GM12878 (cell line): Measurements from ENCODE around the gene RMND1. TPM values are rescaled to one million over a fixed set of nuclear protein-coding genes. Genes with fewer than 3 reads are reported as not detected.

Source experiments
- ATAC-seq: fragments of 200-7000 bp; cut with Tn5 transposase; 3 replicates; pipeline ENCODE4 v1.9.1; 2020; ENCODE audit warnings: mild to moderate bottlenecking, moderate library complexity
- BruUV-seq: library from RNA; stranded (reverse); fragments of 400-500 nt; replicated peaks from 2 replicates; lab custom pipeline; 2021; lab: Mats Ljungman, UMichigan
- CTCF ChIA-PET: fragments of 300-600 bp; sonication (Branson Sonifier 250); formaldehyde crosslinking; extraction: SDS; loops from one replicate; lab custom pipeline; 2021; ENCODE audit warnings: inconsistent platforms; lab: Yijun Ruan, JAX
- POLR2A ChIA-PET: fragments of 350-600 bp; formaldehyde crosslinking; extraction: SDS; loops from one replicate; lab custom pipeline; 2021; ENCODE audit warnings: inconsistent platforms; lab: Charles Lee
- RAD21 ChIA-PET: fragments of 300-600 bp; sonication (Branson Sonifier 250); formaldehyde crosslinking; loops from one replicate; lab custom pipeline; 2023; ENCODE audit warnings: antibody characterized with exemption; ENCODE audit not compliant: unreplicated experiment; lab: Charles Lee
- SMC1A ChIA-PET: fragments of 300-600 bp; sonication (Branson Sonifier 250); formaldehyde crosslinking; loops from one replicate; lab custom pipeline; 2023; ENCODE audit not compliant: unreplicated experiment, uncharacterized antibody; lab: Charles Lee
- DNase-seq: peaks from one replicate; pipeline ENCODE4 v3.0.0-alpha.2; 2011; ENCODE audit warnings: low read depth, low spot score
- FAIRE-seq: peaks from 3 replicates; lab custom pipeline; 2011; peaks lifted over from hg19 to GRCh38; lab: Jason Lieb, UNC
- H2AFZ ChIP-seq: 2 replicates; pipeline ENCODE4 v1.6.0; 2011; ENCODE audit warnings: low read depth, low read length, control low read depth; ENCODE audit not compliant: control insufficient read depth
- H3K27ac ChIP-seq: 2 replicates; pipeline ENCODE4 v1.5.1; 2011; ENCODE audit warnings: control low read depth; ENCODE audit not compliant: control insufficient read depth, insufficient read depth
- H3K27me3 ChIP-seq, 2 experiments: replicated peaks in 1 of 2; 2 replicates each; pipeline versions ENCODE4 v1.6.0 to v1.6.1; 2011; ENCODE audit warnings: low read length in 1 of 2; ENCODE audit not compliant: control insufficient read depth in 2 of 2, insufficient read depth in 2 of 2
- H3K36me3 ChIP-seq, 2 experiments: 2 replicates each; pipeline ENCODE4 v1.5.1; 2011; ENCODE audit warnings: low read length in 1 of 2; ENCODE audit not compliant: control insufficient read depth in 2 of 2, insufficient read depth in 2 of 2
- H3K4me1 ChIP-seq: 2 replicates; pipeline ENCODE4 v1.6.1; 2011; ENCODE audit warnings: mild to moderate bottlenecking, low read length, moderate library complexity, mixed read lengths; ENCODE audit not compliant: control insufficient read depth, insufficient read depth
- H3K4me2 ChIP-seq: 2 replicates; pipeline ENCODE4 v1.6.0; 2011; ENCODE audit warnings: control low read depth; ENCODE audit not compliant: control insufficient read depth, insufficient read depth
- H3K4me3 ChIP-seq: fragments of 200-600 bp; sonication (generic); 2 replicates; pipeline ENCODE4 v1.5.1; 2016
- H3K79me2 ChIP-seq: 2 replicates; pipeline ENCODE4 v1.6.0; 2011; ENCODE audit warnings: low read length; ENCODE audit not compliant: control insufficient read depth, insufficient read depth
- H3K9ac ChIP-seq: 2 replicates; pipeline ENCODE4 v1.8.0; 2011; ENCODE audit warnings: low read length, control low read depth, mixed read lengths; ENCODE audit not compliant: control insufficient read depth, insufficient read depth
- H3K9me3 ChIP-seq: replicated peaks from 3 replicates; pipeline ENCODE4 v1.5.1; 2011; ENCODE audit warnings: mild to moderate bottlenecking, low read length; ENCODE audit not compliant: control insufficient read depth, insufficient read depth
- H4K20me1 ChIP-seq: 2 replicates; pipeline ENCODE4 v1.6.0; 2011; ENCODE audit not compliant: control insufficient read depth, insufficient read depth
- CBX3 ChIP-seq: fragments of 200-600 bp; sonication (generic); IDR thresholded peaks from 2 replicates; pipeline ENCODE4 v1.6.1; 2016; ENCODE audit warnings: low read depth, borderline replicate concordance
- CREB1 ChIP-seq: IDR thresholded peaks from 2 replicates; pipeline ENCODE4 v1.6.1; 2012; ENCODE audit warnings: low read depth, mild to moderate bottlenecking, inconsistent platforms
- HCFC1 ChIP-seq: fragments of 150-350 bp; IDR thresholded peaks from 2 replicates; pipeline ENCODE4 v1.6.1; 2014; ENCODE audit warnings: low read length
- NFXL1 ChIP-seq: fragments of 450-650 bp; IDR thresholded peaks from 2 replicates; pipeline ENCODE4 v1.6.1; 2017; ENCODE audit warnings: antibody characterized with exemption, mild to moderate bottlenecking, borderline replicate concordance
- POLR2A ChIP-seq: IDR thresholded peaks from 2 replicates; pipeline ENCODE4 v1.6.1; 2011; ENCODE audit warnings: low read depth, mild to moderate bottlenecking, low read length
- RBBP5 ChIP-seq: fragments of 200-600 bp; sonication (generic); conservative IDR thresholded peaks from 2 replicates; pipeline ENCODE4 v1.6.1; 2016
- SIX5 ChIP-seq: IDR thresholded peaks from 2 replicates; pipeline ENCODE4 v1.6.1; 2011; ENCODE audit warnings: mild to moderate bottlenecking, low read depth, low read length, moderate library complexity; ENCODE audit not compliant: severe bottlenecking
- SMAD5 ChIP-seq: IDR thresholded peaks from 2 replicates; pipeline ENCODE4 v1.6.1; 2016; ENCODE audit warnings: antibody characterized with exemption, low read depth
- STAT3 ChIP-seq: IDR thresholded peaks from 2 replicates; pipeline ENCODE4 v1.6.1; 2011; ENCODE audit warnings: low read depth, low read length, improper control_type of control experiment
- TBL1XR1 ChIP-seq: IDR thresholded peaks from 2 replicates; pipeline ENCODE4 v1.6.1; 2012; ENCODE audit warnings: low read depth, low read length, improper control_type of control experiment
- USF1 ChIP-seq: IDR thresholded peaks from 2 replicates; pipeline ENCODE4 v1.6.1; 2011; ENCODE audit warnings: borderline replicate concordance, low read depth, mild to moderate bottlenecking, moderate library complexity, mixed read lengths, low read length; ENCODE audit not compliant: insufficient read depth; ENCODE audit errors: extremely low read length
- ZNF384 ChIP-seq: IDR thresholded peaks from 2 replicates; pipeline ENCODE4 v1.6.1; 2012; ENCODE audit warnings: low read depth, mild to moderate bottlenecking, low read length, improper control_type of control experiment, borderline replicate concordance
- WGBS: methylation state at CpG from one replicate; pipeline ENCODE4 v1.1.6; 2016; ENCODE audit warnings: low lambda C conversion rate; ENCODE audit not compliant: insufficient replicate concordance, insufficient coverage; ENCODE audit errors: missing lambda C conversion rate; 5-methylcytosine and 5-hydroxymethylcytosine counted together
- in situ Hi-C: fragments of 300-500 bp; cut with MboI; formaldehyde crosslinking; loops from 9 replicates; pipeline ENCODE4 v1.14.3; 2018; ENCODE audit warnings: mixed read lengths
- intact Hi-C: fragments of 100-400 bp; cut with micrococcal nuclease; formaldehyde crosslinking; loops from one replicate; pipeline ENCODE4 v1.14.2; 2022; ENCODE audit not compliant: unreplicated experiment
- polyA plus RNA-seq, 11 experiments: library from polyadenylated mRNA; depleted of rRNA in 4 of 11; unstranded in 6 of 11; stranded (reverse) in 5 of 11; fragments of >200 nt; fragmentation: Nextera tagmentation in 4 of 11; fragmentation: Illumina TruSeq in 1 of 11; extraction: Ambion mirVana in 4 of 11; extraction: Trizol in 1 of 11; gene quantifications; 1 replicate in 1 of 11; 2 replicates in 10 of 11; pipeline versions ENCODE4 v1.2.1 to v1.2.3, GENCODE V29; 2011 to 2016; ENCODE audit warnings: inconsistent platforms in 2 of 11, missing spikeins in 2 of 11, low read depth in 1 of 11
- total RNA-seq, 4 experiments: library from RNA; depleted of rRNA in 3 of 4; stranded (reverse); fragments of >200 nt in 3 of 4; fragmentation: Illumina TruSeq in 1 of 4; extraction: Trizol in 1 of 4; gene quantifications; 2 replicates each; pipeline versions ENCODE4 v1.2.1 to v1.2.3, GENCODE V29; 2013 to 2021
- TF ChIP-seq, protein P1 (sequence below): fragments of 450-650 bp; IDR thresholded peaks from 2 replicates; pipeline ENCODE4 v1.6.1; 2016; ENCODE audit warnings: mild to moderate bottlenecking, moderate library complexity, borderline replicate concordance

The RMND1 gene
- total and polyA plus RNA-seq, 10 of the 15 experiments (the other 5 are each of a cell fraction or from before 2014, with no cell fraction given): 15.9 to 34.5 (median 21.4) TPM

GRCh38 chr6:151499551-151499950 lies 47.6 kb upstream of the RMND1 start:
- no peak overlapping the region for H3K27ac ChIP-seq
- H3K4me1 ChIP-seq: peaks cover 2% of the 10 kb centered on the region
- BruUV-seq: no TSS peak
- H4K20me1 ChIP-seq: no peaks in the 10 kb centered on the region
- ChIA-PET CTCF (no interaction called here), SMC1A (no interaction called here), POLR2A (no interaction called here), RAD21 (no interaction called here)
- peaks cover 0 to 3% of the 10 kb centered on the region in 2 experiments; a peak in 2 of 4 replicates for H3K27me3 ChIP-seq
- no peak overlapping the region for H3K4me2 ChIP-seq
- intact Hi-C loops: no loop called here
- no peak overlapping the region for H3K4me3 ChIP-seq
- no peak for DNase-seq
- 43% methylated on average over 5 of the region's 5 CpGs for WGBS
- H2AFZ ChIP-seq: no peak overlapping the region
- TF ChIP-seq, protein P1, sequence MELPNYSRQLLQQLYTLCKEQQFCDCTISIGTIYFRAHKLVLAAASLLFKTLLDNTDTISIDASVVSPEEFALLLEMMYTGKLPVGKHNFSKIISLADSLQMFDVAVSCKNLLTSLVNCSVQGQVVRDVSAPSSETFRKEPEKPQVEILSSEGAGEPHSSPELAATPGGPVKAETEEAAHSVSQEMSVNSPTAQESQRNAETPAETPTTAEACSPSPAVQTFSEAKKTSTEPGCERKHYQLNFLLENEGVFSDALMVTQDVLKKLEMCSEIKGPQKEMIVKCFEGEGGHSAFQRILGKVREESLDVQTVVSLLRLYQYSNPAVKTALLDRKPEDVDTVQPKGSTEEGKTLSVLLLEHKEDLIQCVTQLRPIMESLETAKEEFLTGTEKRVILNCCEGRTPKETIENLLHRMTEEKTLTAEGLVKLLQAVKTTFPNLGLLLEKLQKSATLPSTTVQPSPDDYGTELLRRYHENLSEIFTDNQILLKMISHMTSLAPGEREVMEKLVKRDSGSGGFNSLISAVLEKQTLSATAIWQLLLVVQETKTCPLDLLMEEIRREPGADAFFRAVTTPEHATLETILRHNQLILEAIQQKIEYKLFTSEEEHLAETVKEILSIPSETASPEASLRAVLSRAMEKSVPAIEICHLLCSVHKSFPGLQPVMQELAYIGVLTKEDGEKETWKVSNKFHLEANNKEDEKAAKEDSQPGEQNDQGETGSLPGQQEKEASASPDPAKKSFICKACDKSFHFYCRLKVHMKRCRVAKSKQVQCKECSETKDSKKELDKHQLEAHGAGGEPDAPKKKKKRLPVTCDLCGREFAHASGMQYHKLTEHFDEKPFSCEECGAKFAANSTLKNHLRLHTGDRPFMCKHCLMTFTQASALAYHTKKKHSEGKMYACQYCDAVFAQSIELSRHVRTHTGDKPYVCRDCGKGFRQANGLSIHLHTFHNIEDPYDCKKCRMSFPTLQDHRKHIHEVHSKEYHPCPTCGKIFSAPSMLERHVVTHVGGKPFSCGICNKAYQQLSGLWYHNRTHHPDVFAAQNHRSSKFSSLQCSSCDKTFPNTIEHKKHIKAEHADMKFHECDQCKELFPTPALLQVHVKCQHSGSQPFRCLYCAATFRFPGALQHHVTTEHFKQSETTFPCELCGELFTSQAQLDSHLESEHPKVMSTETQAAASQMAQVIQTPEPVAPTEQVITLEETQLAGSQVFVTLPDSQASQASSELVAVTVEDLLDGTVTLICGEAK: no peak
- no peak for TF ChIP-seq USF1
- TF ChIP-seq ZNF384: no peak
- TF ChIP-seq TBL1XR1: no peak
- TF ChIP-seq NFXL1: no peak
- no peak for TF ChIP-seq CREB1
- TF ChIP-seq STAT3: no peak
- no peak for TF ChIP-seq SMAD5
- TF ChIP-seq HCFC1: no peak
- no peak for TF ChIP-seq POLR2A
- no peak for TF ChIP-seq CBX3
- no peak for TF ChIP-seq RBBP5
- no peak for TF ChIP-seq SIX5
- TF ChIP-seq, all 136 proteins: peak for 0
- FAIRE-seq: peak; percentile 7
- ATAC-seq: no peak
- H3K36me3 ChIP-seq: no peaks in the 10 kb centered on the region
- in situ Hi-C loops: no loop called here
- H3K79me2 ChIP-seq: no peaks in the 10 kb centered on the region
- no peak overlapping the region for H3K9ac ChIP-seq
- H3K9me3 ChIP-seq: no peaks in the 10 kb centered on the region
